ENCODE data around the gene PLPP3.

DNA sequence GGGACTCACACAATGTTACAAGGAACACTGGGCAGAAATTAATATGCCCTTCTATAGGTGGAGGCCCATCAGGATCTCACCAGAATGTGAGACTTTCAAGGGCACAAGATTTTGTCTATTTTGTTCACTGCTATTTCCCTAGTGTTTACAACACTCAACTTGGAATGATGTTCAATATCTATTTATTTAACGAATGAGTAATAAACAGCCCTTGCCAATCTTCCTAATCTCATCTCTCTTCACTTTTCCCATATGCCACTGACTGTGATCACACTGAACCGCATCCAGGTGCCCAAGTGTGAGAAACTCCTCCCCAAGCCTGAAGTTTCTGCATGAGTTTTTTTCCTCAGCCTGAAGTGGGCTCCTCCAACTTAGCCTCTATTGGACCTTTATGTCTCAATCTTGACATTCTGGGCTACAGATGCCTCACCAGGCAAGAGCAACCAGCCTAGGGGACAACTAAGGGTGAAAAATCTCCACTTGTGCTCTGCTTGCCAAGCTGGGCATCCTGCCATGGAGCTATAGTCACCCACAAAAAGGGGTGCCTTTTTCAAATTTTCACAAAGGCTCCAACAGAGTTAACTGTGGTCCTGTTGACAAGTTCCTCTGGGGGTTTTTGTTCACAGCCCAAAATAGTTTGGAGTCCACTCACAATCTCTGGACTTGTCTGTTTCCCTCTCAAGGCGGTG lies 105.6 kb downstream of the PLPP3 start:
- TF ChIP-seq, protein P1, sequence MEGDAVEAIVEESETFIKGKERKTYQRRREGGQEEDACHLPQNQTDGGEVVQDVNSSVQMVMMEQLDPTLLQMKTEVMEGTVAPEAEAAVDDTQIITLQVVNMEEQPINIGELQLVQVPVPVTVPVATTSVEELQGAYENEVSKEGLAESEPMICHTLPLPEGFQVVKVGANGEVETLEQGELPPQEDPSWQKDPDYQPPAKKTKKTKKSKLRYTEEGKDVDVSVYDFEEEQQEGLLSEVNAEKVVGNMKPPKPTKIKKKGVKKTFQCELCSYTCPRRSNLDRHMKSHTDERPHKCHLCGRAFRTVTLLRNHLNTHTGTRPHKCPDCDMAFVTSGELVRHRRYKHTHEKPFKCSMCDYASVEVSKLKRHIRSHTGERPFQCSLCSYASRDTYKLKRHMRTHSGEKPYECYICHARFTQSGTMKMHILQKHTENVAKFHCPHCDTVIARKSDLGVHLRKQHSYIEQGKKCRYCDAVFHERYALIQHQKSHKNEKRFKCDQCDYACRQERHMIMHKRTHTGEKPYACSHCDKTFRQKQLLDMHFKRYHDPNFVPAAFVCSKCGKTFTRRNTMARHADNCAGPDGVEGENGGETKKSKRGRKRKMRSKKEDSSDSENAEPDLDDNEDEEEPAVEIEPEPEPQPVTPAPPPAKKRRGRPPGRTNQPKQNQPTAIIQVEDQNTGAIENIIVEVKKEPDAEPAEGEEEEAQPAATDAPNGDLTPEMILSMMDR (IDR thresholded peaks at IDR 0.05): no peak
- no peak for TF ChIP-seq ZFX (IDR thresholded peaks at IDR 0.05; ENCODE audit: borderline replicate concordance)

Measured in 22Rv1 (cell line).